ENCODE measurements around the gene MEIOB.
A peak's percentile ranks its signal among the peaks of the same experiment; 100 is the strongest.
"Not testable (repeated sequence)": the region's sequence is repeated elsewhere in the genome, so short reads cannot be mapped to it uniquely, and the experiment has no call there.

The MEIOB gene, protein sequence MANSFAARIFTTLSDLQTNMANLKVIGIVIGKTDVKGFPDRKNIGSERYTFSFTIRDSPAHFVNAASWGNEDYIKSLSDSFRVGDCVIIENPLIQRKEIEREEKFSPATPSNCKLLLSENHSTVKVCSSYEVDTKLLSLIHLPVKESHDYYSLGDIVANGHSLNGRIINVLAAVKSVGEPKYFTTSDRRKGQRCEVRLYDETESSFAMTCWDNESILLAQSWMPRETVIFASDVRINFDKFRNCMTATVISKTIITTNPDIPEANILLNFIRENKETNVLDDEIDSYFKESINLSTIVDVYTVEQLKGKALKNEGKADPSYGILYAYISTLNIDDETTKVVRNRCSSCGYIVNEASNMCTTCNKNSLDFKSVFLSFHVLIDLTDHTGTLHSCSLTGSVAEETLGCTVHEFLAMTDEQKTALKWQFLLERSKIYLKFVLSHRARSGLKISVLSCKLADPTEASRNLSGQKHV

DNA sequence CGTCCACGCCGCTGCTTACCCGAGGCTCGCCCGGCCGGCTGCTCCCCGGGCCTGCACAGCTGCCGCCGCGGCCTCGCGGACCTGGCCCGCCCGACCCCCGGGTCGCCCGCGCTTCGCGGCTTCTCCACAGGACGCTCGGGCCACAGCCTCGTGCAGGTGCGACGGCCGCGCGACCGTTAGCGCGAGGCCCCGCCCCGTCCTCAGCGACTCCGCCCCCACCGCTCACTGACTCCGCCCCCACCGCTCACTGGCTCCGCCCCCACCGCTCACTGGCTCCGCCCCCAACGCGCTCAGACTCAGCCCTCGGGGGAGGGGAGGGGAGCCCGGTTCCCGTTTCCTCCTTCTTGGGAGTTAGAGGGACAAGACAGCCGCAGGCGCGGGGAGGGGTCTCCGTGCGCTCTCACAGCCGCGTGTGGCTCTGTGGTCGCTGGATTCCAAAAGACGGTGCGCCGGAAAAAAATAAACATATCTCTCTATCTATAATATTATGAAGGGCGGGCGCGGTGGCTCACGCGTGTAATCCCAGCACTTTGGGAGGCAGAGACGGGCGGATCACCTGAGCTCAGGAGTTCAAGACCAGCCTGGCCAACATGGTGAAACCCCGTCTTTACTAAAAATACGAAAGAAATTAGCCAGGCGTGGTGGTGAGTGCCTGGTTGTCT is at the start of gene MEIOB:
MEIOB (minus strand) TSS at position 191 of the 662 bp plus-strand sequence. CDS start 3,989 bp downstream, outside the sequence.
- DNase-seq (ENCODE audit: low spot score) = peak; percentile 71

DNA sequence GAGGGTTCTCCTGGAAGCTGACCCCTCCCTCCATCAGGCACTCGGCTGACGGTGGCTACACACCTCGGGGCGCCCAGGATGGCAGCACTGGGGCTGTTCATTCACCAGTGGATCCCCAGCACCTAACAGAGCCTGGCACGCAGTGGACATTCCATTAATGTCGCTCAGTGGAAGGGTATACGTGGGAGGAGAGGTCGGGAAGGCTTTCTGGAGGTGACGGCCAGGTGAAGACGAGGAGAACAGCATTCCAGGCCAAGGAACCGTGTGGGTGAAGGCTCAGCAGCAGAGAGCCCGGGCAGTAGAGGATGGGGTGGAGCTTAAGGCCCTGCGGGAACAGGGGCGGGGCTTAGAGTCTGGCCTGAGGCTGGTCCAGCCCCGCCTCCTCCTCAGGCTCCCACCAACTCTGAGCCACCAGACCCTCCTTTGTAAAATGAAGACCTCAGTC is 48.8 kb upstream of the MEIOB start:
- no peak for DNase-seq (ENCODE audit: low spot score)

DNA sequence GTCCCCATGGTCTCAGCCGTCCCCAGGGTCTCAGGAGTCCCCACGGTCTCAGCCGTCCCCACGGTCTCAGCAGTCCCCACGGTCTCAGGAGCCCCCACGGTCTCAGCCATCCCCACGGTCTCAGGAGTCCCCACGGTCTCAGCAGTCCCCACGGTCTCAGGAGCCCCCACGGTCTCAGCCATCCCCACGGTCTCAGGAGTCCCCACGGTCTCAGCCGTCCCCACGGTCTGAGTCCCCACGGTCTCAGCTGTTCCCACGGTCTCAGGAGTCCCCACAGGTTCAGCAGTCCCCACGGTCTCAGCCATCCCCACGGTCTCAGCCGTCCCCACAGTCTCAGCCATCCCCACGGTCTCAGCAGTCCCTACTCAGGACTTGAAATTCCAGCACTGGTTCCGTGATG is 48.2 kb upstream of the MEIOB start:
- not testable (repeated sequence) for DNase-seq (ENCODE audit: low spot score)

DNA sequence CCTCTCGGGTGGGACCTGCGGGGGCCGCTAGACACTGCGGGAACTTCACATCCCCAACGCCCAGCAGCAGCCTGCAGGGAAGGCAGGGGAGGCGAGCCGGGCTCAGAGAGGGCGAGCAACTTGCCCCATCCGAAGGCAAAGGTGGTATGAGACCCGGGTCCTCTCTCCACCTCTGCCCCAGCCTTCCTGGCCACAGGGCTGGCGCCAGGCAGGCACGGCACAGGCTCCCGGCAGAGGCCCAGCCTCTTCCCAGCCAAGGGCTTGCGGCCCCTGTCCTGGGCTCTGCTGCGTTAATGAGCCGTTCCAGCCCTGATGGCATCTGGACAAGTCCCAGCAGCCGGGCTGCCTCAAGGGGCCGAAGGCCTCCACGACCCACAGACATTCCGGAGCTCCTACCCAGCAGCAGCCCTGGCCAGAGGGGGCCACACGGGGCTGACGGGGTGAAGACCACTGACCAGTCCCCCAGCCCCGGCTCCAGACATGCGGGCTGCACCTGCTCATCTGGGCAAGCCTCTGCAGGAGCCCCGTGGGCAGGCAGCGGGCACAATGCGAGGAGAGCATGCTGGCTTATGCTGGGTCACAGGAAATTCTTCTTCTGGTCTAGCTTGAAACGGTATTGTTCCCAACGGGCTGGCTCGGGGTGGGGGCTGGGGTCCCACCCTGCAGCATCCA is 47.5 kb upstream of the MEIOB start:
- no peak for DNase-seq (ENCODE audit: low spot score)

DNA sequence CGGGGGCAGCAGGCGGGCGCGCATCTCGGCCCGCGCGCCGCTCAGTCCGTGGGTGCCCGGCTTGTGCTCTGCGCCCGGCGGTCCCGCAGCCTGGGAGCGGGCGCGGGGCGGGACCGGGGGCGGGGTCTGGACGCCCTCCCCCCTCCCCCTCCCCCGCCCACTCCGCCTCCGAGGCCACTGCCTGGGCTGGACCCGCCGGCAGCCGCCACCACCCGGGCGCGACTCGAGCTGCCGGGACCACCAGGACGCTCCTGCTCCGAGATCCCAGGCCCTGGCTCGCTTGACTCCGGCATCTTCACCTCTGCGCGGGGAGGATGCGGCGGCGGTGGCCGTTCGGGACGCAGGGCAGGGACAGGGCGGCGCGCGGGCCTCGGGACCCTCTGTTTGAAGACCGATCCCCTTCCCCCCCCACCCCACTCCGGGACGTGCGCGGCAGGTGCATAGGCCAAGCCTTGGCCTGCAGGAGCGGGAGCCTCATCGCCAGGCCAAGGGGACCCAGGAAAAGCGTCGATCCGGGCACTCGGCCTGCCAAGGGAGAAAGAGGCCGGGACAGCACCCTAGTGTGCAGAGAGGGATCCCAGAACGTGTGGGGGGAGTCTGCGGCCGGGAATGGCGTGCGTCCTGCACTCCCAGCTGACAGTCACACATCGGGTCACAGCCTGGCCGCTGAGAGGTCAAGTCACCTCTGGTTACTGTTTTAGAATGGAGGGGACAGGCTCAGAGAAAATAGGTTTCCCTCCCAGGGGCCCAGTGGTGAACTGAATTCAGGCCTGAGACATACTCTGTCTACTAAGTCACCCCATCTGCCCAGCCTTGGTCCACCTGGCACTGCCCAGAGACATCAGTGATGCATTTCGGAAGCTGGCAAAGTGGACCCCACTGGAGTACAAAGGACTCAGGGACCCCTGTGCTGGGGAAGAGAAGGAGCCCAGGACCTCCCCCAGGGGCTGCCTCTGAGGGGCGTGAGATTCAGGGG is 46.7 kb upstream of the MEIOB start, which contains the start of gene HS3ST6:
HS3ST6 (minus strand) TSS at position 65 of the 976 bp plus-strand sequence. CDS start 92 bp downstream, outside the sequence.
- no peak for DNase-seq (ENCODE audit: low spot score)

DNA sequence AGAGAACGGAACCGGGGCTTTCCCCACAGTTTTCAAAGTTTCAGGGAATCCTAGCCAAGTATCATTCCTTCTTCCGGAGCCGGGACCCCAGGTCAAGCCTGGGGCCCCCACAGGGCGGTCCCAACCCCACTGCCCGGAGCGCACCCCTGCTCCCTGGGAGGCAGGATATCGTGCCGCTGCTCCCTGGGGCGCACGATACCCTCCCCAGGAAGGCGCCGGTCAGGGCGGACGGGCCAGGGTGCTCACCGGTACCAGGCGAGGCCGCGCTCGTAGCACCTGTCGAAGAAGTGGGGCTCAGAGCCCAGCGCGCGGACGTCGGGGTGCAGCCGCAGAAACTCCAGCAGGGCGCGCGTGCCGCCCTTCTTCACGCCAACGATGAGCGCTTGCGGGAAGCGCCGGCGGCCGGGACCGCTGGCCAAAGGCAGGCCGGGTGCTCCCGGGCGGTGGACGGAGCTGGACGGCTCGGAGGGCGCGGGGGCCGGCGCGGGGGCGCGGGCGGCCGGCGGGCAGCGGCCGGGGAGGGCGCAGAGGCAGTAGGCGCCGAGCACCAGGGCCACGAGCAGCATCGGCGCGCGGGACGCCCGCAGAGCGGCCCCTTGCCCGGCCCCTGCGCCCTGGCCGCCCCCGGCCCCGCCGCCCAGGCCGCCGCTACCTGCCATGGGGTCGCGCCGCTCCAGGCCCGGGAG is 45.8 kb upstream of the MEIOB start:
- DNase-seq (ENCODE audit: low spot score) = no peak

DNA sequence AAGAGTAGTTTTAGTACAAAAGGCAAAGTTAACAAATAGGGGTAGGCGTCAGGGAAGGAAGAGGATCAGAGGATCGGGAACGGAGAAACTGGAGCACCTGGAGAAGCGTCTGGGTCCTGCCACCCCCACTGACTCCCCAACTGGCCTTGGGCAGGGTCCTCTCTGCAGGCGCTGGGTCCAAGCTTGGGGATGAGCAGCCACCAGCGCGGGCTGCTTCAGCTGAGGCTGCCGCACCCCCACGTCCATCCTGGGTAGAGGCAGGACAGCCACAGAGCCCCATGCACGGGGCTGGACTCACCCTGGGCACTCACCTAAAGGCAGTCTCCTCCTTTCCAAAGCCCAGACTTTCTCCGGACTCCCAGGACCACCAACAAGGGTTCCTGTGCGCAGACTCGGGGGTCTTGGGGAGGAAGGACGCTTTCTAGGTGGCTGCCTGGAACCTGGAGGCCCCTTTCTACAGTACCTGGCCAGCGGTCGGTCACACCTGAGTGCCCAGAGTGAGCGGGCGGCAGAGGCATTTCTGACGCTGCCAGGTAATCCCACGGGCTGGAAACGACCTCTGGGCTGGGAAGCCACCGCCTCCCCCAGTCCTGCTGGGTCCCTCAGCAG is 45.2 kb upstream of the MEIOB start:
- no peak for DNase-seq (ENCODE audit: low spot score)

DNA sequence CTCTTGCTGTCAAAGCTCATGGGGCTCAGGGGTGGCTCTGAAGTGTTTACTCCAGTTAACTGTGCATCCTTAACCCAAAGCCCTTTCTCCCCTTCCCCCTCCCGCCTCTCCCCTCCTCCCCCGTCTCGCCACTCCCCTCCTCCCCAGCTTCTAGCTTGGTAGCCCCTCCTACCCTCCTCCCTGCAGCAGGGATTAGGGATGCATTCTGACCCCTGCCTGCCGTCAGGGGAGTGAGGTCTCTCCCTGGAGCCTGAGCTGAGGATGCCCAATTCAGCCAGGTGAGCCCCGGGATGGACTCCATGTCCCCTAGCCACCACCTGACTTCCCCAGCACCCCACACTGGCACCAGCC is 44.7 kb upstream of the MEIOB start:
- DNase-seq (ENCODE audit: low spot score) = no peak

DNA sequence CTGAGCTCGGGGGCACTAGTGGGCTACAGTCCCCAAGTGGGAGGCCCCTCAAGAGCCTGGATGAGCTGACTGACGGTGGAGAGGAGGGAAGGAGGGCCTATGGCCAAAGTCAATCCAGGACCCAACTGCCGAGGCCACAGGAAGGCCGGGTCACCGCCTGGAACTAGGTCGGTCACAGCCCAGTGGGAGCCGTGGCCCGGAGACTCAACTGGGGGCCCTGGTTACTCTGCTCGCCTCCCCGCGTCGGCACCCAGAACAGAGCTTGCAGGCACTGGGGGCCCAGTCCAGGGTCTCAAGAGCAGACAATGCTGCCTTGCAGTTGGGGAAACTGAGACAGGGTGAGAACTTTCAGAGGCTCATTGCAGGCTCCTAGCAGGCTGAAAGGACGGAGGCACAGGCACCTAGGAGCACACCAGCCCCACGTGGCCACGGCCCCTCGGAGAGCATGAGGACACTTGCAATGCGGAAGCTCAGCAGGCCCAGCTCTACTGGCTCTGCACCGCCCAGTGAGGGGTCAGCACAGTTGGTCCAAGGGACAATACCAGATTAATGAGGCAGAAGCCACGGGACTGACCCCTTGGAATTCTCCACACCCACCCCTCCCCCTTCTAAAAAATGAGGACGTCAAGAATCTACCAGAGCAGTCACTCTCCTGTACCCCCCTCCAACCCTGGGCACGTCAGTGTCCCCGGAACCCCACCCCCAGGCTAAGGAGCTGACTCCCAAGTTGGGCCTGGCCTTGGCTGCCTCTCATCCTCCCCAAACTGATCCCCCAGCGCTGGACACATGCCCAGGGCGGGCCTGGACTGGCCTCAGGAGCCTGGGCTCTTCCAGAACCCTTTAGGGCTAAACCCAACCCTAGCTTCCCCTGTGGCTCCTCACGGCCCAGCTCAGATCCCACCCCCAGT is 44.0 kb upstream of the MEIOB start:
- no peak for DNase-seq (ENCODE audit: low spot score)

DNA sequence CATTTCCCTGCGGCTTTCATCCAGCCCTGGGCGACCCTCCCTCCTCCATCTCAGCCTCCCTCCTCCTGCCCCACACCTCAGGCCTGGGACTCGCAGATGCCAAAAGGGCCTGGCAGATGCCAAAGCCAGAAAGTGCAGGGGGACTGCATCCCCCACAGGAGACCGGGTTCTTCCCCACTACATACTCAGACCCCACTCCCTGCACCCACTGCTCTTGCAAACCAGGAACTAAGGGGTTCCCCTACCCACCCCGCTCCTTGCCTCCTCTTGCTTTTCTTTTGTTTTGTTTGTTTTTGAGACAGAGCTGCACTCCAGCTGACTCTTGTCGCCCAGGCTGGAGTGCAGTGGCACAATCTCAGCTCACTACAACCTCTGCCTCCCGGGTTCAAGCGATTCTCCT is 43.0 kb upstream of the MEIOB start:
- DNase-seq (ENCODE audit: low spot score) = no peak

DNA sequence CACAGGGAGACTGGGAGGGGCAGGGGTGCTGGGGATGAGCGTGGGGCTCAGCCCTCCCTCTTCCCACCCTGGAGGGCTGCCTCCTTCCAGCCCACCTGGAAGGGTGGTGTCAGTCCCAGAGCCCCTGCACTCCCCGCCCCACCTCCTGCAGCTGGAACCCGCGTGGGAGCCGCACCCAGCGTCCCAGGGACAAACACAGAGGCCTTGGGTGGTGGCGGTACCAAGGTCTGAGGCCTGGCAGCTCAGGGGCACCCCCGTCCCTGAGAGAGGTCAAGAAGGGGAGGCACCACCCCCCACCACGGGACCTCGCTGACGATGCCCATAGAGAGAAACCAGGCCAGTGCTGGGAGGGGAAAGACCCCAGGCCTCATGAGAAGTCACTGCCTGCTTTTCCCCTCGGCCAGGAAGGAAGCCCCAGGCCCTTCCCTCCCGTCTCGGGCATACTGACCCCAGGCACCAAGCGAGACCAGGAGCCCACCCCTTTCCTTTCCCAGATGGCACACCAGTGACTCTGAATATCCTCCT is 42.2 kb upstream of the MEIOB start:
- DNase-seq (ENCODE audit: low spot score) = no peak

DNA sequence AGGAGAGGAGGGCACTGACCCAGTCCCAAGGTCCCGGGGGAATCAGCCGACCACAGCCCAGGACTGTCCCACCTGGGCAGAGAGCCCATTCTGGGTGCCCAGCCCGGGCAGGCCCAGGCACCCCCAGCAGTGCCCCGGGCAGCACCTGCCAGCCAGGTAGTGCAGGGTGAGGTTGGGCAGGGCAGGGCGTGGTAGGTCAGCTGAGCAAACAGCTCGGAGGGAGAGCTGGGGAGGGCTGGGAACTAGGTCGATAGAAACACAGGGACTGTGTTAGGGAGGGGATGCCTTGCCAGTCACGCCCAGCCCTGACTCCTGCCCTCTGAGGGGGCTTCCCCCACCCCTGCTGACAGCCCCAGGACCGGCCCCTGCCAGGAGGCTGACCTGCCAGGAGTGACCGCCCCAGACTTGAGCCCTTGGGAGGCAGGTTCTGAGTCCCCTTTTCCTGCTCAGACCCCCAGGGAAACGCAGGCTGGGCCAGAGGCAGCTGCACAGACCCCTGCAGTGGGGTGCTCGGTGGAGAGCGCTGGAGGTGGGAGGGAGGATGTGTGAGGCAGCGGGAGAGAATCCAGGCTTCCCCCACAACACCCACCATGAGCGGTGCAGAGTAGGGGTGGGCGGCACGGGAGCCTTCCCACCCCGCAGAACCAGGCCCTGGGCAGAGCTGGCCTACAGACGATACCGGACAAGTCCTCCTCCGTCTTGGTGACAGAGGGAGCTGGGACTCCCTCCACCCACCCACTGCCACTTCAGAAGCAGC is 41.5 kb upstream of the MEIOB start:
- no peak for DNase-seq (ENCODE audit: low spot score)

DNA sequence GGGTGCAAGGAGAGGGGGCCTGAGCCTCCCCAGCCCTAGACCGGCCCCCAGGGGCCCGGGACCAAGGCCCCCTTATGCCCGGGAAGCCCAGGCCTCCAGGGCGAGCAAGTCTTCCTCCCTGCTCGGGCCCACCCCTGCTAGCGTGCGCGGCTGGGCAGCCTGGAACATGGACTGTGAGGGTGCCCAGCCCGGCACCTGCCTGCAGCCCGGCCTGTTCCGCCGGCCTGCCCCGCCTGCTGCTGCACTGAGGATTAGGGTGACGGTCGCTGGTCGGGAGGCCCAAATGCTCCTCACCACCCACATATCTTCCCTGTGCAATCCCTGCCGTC is 40.2 kb upstream of the MEIOB start:
- no peak for DNase-seq (ENCODE audit: low spot score)

DNA sequence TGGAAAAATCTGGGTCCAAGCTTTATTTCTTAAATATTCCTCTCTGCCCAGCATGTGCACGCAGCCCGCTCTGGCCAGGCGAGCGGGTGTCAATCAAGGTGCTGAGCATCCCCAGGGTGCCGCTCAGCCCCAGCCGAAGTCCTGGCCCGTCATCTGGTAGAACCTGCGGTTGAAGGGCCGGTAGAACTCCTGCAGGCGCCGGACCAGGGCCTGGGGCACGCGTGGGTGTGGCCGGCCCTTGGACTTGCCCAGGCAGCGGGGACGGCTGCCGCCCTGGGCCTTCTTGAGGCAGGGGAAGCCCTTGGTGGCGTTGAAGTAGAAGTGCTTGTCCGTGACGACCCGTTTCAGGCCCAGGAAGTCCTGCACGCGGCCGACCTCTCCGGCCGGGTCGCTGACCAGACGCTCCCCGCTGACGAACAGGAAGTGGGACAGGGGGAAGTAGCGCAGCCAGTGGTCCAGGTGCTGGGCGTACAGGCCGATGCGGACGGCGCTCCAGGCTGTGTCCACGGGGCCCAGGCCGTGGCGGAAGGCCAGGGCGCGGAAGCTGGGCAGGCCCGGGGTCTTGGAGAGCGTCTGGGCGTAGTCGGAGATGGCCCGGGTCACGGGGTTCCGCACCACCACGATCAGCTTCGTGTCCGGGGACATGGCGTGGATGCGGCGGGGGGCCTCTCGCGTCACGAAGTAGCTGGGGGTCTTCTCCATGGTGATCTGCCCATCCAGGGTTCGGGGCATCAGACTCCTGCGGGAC is 39.7 kb upstream of the MEIOB start:
- no peak for DNase-seq (ENCODE audit: low spot score)

DNA sequence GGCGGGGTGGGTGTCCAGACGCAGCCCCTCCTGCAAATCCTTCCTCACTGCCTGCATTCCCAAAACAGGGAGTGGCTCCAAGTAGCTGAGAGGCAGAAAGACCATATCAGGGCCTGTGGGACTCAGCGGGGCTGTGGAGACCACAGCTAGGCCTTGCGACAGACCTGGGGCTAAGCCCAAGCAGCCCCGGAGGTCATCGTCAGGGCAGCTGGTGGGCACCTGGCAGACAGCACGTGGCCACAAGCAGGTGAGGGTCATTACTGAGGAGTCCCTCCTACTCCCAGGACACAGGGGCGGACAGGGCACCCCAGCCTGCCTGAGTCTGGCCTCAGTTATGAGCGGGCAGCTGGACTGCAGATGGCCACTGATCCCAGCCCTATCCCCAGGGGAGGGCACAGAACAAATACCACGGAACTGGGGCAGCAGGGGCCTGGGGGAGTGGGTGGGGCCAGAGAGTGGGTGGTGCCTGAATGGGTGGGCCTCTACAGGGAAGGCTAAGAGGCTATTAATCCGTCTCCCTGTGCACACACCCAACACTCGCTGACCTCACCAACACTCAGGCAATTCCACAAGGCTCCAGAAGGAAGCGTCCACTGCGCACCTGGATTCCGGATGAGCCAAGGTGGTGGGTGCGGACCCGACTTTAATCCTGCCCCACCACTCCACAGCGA is 37.7 kb upstream of the MEIOB start:
- DNase-seq (ENCODE audit: low spot score) = no peak

DNA sequence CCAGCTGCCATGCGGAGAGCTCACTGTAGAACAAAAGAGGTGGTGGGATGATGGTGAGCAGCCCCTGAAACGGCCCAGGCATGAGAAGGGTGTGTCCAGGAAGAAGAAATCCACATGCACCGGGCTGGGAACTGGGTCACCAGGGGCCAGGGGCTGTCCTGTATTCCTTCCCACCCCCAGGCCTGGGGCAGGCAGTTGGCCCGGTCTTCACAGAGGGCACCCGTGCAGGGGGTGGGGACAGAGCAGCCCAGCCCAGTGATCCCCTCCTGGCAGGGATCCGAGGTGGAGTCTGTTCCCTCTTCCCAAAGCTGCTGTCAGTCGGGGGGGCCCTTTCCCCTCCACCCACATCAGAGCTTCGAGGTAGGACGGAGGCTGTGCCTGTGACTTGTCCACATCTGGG is 37.0 kb upstream of the MEIOB start:
- DNase-seq (ENCODE audit: low spot score) = no peak

DNA sequence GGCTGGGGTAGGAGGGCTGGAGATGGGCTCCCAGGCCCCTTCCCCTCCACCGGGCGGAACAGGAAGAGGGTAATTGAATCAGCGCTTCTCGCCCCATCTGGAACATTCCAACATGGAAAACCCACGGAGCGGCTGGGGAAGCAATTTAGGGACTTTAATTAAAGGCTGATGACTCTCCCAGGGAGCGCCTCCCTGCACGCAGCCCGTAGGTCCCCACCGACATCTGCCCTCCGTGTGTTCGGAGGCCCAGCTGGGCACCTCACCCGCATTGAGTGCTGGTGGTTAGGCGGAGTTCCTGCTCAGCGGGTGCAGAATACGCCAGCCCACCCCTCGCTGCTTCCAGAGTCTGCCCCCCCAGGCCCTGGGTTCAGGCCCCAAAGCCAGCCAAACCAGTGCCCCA is 36.2 kb upstream of the MEIOB start:
- no peak for DNase-seq (ENCODE audit: low spot score)

All from GM03348 (cell line).